Left renal pelvis (tissue), 4 donors: Measurements from ENCODE around the gene RAPSN. TPM values are rescaled to one million over a fixed set of nuclear protein-coding genes. Genes with fewer than 3 reads are reported as not detected.

Experiments used
- DNase-seq, 4 donors: peaks; one replicate each; pipeline ENCODE4 v3.0.0-alpha.2; 2013; ENCODE audit warnings: low read depth in 4 of 4, low spot score in 3 of 4
- polyA plus RNA-seq, 4 donors: library from polyadenylated mRNA; unstranded; fragments of 120-200 nt; gene quantifications; one replicate each; pipeline ENCODE4 v1.2.1, GENCODE V29; 2013; ENCODE audit not compliant: insufficient read length in 4 of 4

The RAPSN gene
- under 1 TPM in 2 of 4 donors, not detected in 2; 0.17 to 0.26 TPM for polyA plus RNA-seq

GRCh38 chr11:47448566-47449427, at the start of gene RAPSN:
TSS of gene RAPSN (minus strand) at chr11:47449136. CDS start at chr11:47448964, 172 bp downstream.
- no peak for DNase-seq

GRCh38 chr11:47498149-47498548, 49.2 kb upstream of the RAPSN start:
- no peak for DNase-seq

DNA sequence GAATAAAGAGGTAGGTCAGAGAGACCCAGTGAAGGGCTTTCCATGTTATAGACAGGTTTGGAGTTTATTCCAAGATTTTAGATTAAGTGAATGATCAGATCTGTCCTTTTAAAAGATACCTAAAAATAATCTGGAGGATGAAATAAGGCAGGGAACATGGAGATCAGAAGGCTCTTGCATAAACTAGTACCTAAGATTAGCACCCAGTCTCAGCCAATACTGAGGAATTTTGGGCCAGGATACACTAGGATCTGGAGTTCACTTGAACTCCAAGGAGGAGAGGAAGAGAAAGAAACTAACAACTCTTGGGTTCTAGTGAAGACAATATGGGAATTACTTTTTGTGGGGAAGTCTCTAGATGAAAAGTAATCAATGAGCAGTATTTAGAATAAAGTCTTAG, 47.9 kb upstream of the RAPSN start:
- no peak for DNase-seq

DNA sequence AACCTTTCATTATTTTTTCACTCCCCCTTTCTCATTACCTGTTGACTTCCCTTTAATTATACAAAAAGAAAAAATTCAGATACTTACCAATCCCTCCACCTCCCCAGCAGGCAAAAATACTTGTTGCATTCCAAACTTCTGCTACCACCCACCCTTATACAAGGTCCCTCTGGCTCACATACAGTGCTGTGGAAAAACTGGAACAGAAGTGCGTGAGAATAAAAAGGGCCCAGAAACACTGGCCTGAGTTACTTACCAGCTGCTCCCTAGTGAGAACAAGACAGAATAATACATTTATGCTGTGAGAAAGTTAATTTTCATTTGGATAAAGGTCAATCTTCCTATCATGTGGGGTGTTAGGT, 46.9 kb upstream of the RAPSN start:
- no peak for DNase-seq

DNA sequence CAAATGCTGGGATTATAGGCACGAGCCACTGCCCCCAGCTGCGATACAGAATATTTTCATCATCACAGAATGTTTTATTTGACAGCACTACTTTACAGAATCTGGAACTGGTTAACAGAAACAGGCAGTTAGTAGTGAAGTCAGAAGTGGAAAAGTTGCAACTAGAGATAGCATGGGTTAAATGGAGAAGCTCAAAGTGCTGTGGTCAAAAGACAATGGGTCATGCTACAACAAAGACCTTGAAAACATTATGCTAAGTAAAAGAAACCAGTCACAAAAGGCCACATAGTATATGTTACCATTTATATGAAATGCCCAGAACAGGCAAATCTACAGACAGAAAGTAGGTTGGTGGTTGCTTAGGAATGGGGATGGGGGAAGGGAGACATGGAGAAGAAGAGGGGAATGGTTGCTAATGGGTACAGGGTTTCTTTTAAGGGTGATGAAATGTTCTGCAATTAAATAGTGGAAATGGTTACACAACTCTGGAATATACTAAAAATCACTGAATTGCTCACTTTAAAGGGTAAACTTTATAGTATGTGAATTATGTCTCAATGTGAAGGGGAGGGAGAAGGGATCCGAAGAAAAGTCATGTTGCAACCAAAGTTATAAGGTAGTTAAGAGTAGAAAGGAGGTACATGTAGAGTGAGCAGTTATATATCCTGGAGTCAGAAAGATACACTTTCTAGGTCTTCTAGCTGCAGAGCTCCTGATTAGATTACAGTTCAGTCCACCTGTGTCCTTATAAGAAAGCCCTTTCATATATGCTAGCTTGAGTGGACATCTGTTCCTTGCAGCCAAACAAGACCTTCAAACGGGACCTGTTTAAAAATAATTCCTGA, 46.3 kb upstream of the RAPSN start:
- DNase-seq, result no peak

- DNase-seq, result no peak
Observed at GRCh38 chr11:47489395-47489755, 40.4 kb upstream of the RAPSN start.

GRCh38 chr11:47488674-47489394, 39.9 kb upstream of the RAPSN start:
- no peak for DNase-seq

DNA sequence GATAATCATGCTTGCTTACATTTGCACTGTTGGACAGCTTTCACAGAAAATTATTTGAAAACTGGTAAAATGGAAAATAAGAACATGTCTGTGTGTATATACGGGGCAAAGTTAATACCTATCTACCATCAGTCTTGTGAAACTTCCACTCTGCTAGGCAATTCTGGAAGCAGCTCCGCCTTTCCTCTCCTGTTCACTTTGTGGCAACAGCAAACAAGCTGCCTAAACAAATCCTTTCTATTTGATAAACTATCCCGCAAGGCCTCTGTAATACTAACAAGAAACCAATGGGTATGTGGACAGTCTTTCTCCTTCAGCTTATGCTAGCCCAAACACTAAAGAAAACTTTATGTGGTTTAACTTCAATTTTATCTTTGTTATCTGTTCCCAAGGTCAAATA, 39.2 kb upstream of the RAPSN start:
- no peak for DNase-seq

DNA sequence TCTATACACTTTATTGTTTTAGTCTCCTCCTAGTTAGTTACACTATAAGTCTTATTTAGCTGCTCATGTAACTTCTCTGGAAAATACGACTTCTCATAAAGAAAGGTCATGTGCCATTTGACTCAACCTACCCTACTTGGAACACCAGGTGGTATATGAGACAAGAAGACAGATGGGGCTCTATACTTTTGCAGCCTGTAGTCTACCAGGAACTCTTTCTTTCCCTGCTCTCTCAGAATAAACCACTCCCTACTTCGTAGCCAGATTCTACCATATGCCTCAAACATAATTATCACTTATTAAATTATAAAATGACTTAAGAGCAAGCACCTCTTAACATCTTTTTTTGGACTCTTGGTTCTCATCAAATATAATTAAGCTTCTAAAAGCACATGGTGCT, 38.5 kb upstream of the RAPSN start:
- DNase-seq, result no peak

DNA sequence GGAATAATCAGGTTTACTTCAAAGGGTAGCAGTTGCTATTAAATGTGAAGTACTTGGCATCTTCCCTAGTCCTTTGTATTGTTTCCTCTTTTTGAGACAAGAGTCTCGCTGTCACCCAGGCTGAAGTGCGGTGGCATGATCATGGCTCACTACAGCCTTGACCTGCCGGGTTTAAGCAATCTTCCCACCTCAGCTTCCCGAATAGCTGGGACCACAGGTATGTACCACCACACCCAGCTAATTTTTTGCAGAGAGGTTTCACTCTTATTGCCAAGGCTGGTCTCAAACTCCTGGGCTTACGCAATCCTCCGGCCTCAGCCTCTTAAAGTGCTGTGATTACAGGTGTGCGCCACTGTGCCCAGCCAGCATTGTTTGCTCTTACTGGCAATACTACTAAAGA, 36.2 kb upstream of the RAPSN start:
- DNase-seq, result no peak

DNA sequence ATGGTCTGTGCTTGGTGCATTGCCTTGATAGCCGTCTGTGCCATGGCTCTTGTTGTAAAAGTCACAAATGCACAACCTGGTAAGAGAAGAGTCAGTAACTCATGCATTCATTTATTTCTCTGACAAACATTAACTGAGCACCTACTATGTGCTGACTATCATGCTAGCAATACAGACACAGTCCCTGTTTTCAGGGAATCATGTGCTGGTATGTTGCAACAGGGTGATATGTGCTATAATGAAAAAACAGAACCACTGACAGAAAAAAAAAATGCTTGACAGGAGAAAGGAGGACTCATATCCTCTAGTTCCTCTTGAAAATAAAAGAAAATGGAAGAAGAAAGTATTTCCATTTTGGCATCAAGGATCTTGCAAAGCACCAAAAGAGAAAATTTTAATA, 34.5 kb upstream of the RAPSN start:
- DNase-seq, result no peak

GRCh38 chr11:47480762-47481161, 31.8 kb upstream of the RAPSN start:
- DNase-seq, result no peak

DNA sequence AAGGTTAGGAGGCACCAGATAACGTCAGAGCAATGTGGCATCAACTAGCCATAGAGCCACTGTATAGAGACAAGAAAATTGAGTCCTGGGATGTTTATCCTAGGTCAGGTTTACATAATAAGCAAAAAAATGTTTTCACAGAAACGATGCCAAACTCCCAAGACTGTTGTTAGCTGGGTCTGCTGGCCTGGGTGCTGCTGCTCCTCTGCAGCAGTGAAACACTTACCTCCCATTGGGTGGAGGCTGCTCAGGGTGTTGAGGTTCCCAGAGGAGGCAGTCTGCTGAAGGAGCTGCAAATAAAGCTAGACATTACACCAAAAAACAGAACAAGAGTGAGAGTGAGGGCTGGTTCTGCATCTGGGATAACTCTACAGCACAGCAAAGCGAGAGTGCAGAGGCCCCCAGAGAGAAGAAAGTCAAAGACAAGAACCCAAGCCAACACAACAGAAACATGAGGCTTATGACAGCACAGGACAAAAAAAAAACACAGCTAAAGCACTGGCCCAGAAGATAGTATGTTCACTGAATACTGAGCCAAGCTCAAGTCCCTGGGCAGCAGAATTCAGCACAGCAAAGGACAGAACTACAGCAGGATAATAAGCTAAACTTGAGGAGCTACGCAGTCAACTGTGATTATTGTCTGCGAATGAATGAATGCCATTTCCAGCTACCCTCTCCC, 29.9 kb upstream of the RAPSN start:
- no peak for DNase-seq

GRCh38 chr11:47477753-47478152, 28.8 kb upstream of the RAPSN start:
- DNase-seq, result no peak

GRCh38 chr11:47477323-47477722, 28.4 kb upstream of the RAPSN start:
- no peak for DNase-seq

- DNase-seq, result no peak
Observed at GRCh38 chr11:47470671-47471070, 21.7 kb upstream of the RAPSN start.

DNA sequence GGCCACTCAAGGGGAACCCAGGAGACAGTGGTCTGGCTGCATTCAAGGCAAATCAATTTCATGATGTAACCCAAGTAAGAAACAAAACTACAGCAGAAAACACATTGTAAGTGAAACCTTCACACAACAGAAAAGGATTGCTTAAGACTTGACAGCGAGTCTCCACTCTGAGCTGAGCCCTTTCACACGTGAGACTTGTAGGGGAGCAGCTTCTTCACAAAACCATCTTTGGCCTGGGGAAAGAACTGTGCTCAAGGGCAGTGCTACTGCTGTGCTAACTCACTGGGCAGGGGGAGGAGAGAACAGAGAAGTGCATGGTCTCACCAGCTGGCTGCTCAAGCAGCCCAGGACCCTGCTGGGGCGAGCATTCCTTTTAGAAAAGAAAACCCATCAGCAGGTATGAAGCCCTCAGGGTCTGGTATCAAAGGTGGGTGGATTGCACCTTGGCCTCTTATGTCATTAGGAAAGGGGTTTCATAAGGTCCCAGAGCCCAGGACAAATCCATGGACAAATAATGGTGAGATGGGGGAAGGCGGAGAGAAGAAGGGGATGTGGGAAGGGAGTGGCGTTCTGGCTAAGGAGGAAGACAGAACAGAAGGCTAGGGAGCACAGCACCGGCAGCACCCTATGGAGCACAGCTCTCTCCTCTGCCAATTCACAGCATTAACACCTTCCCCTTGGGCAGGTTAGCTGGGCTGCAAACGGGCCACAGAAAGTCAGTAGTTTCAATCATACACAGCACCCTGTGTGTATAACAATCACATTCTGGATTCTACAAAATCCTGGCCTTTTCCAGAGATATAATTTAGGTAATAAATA, 20.6 kb upstream of the RAPSN start:
- DNase-seq, result no peak

- no peak for DNase-seq
Observed at GRCh38 chr11:47468598-47469214, 19.8 kb upstream of the RAPSN start.

DNA sequence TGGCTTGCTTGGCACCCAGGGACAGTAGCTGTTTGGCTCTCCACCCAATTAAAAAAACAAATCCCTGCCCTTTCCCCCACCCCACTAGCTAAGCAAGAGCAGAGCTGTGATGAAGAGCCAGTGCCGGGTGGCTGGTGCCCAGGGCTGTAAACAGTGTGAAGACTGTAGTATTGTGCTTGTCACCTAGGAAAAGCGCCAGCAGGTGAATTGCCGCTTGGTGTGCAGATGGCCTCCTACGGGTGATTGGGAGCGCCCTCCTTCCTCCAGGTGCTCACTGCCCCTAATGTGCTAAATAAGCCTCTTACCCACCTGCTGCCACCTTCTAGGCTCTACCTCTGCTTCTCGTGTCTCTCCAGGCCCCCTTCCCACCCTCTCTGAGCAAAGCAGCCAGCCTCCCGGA, 18.4 kb upstream of the RAPSN start:
- DNase-seq, result no peak
